HEK293 (cell line): ENCODE data around the gene RINL.

Experiments used
- HOXA7 ChIP-seq: sonication (generic); formaldehyde crosslinking; IDR thresholded peaks from 2 replicates; pipeline ENCODE4 v1.8.1; 2022; ENCODE audit warnings: missing genetic modification reagents, borderline replicate concordance
- IKZF3 ChIP-seq: fragments of 450-650 bp; IDR thresholded peaks from 2 replicates; pipeline ENCODE4 v1.5.0; 2018; ENCODE audit warnings: missing biosample characterization, mild to moderate bottlenecking, missing genetic modification characterization, moderate library complexity
- KLF16 ChIP-seq: fragments of 450-650 bp; formaldehyde crosslinking; IDR thresholded peaks from 2 replicates; pipeline ENCODE4 v1.5.1; 2017; ENCODE audit warnings: missing biosample characterization, missing genetic modification characterization
- KLF9 ChIP-seq: fragments of 450-650 bp; formaldehyde crosslinking; IDR thresholded peaks from 2 replicates; pipeline ENCODE4 v1.5.1; 2016; ENCODE audit warnings: missing biosample characterization, missing genetic modification characterization, low read depth
- MYNN ChIP-seq: fragments of 450-650 bp; formaldehyde crosslinking; IDR thresholded peaks from 2 replicates; pipeline ENCODE4 v1.5.1; 2016; ENCODE audit warnings: missing biosample characterization, missing genetic modification characterization, borderline replicate concordance
- PRDM10 ChIP-seq: fragments of 450-650 bp; formaldehyde crosslinking; IDR thresholded peaks from 2 replicates; pipeline ENCODE4 v1.5.1; 2016; ENCODE audit warnings: missing biosample characterization, missing genetic modification characterization
- PRDM6 ChIP-seq: fragments of 450-650 bp; formaldehyde crosslinking; IDR thresholded peaks from 2 replicates; pipeline ENCODE4 v1.5.1; 2017; ENCODE audit warnings: missing biosample characterization, missing genetic modification characterization
- SCRT2 ChIP-seq: fragments of 450-650 bp; formaldehyde crosslinking; IDR thresholded peaks from 2 replicates; pipeline ENCODE4 v1.5.1; 2016; ENCODE audit warnings: missing biosample characterization, missing genetic modification characterization
- SP7 ChIP-seq: fragments of 450-650 bp; formaldehyde crosslinking; IDR thresholded peaks from 2 replicates; pipeline ENCODE4 v1.5.1; 2016; ENCODE audit warnings: missing biosample characterization, missing genetic modification characterization
- YY2 ChIP-seq: fragments of 450-650 bp; formaldehyde crosslinking; IDR thresholded peaks from 2 replicates; pipeline ENCODE4 v1.5.1; 2016; ENCODE audit warnings: missing biosample characterization, missing genetic modification characterization
- ZBTB26 ChIP-seq: fragments of 450-650 bp; formaldehyde crosslinking; optimal IDR thresholded peaks from 2 replicates; pipeline ENCODE3; 2016; ENCODE audit warnings: missing biosample characterization, mild to moderate bottlenecking, missing genetic modification characterization
- ZBTB44 ChIP-seq: fragments of 450-650 bp; IDR thresholded peaks from 2 replicates; pipeline ENCODE4 v1.5.1; 2018; ENCODE audit warnings: missing biosample characterization, mild to moderate bottlenecking, missing genetic modification characterization
- ZBTB7A ChIP-seq: fragments of 450-650 bp; formaldehyde crosslinking; IDR thresholded peaks from 2 replicates; pipeline ENCODE4 v1.5.1; 2016; ENCODE audit warnings: low read depth, missing biosample characterization, missing genetic modification characterization
- ZFP69B ChIP-seq: fragments of 450-650 bp; formaldehyde crosslinking; IDR thresholded peaks from 2 replicates; pipeline ENCODE4 v1.5.1; 2016; ENCODE audit warnings: missing biosample characterization, missing genetic modification characterization
- ZIC2 ChIP-seq: fragments of 450-650 bp; formaldehyde crosslinking; IDR thresholded peaks from 2 replicates; pipeline ENCODE4 v1.5.1; 2016; ENCODE audit warnings: missing biosample characterization, missing genetic modification characterization
- ZNF112 ChIP-seq: fragments of 450-650 bp; formaldehyde crosslinking; IDR thresholded peaks from 2 replicates; pipeline ENCODE4 v1.5.0; 2017; ENCODE audit warnings: missing biosample characterization, missing genetic modification characterization
- ZNF223 ChIP-seq: fragments of 450-650 bp; formaldehyde crosslinking; IDR thresholded peaks from 2 replicates; pipeline ENCODE4 v1.5.1; 2016; ENCODE audit warnings: missing biosample characterization, missing genetic modification characterization
- ZNF239 ChIP-seq: fragments of 450-650 bp; formaldehyde crosslinking; IDR thresholded peaks from 2 replicates; pipeline ENCODE4 v1.5.1; 2016; ENCODE audit warnings: missing biosample characterization, missing genetic modification characterization
- ZNF24 ChIP-seq: fragments of 450-650 bp; formaldehyde crosslinking; IDR thresholded peaks from 2 replicates; pipeline ENCODE4 v1.5.1; 2016; ENCODE audit warnings: missing biosample characterization, missing genetic modification characterization
- ZNF449 ChIP-seq: fragments of 450-650 bp; formaldehyde crosslinking; IDR thresholded peaks from 2 replicates; pipeline ENCODE4 v1.5.1; 2017; ENCODE audit warnings: missing biosample characterization, mild to moderate bottlenecking, missing genetic modification characterization, moderate library complexity
- ZNF518A ChIP-seq: fragments of 450-650 bp; formaldehyde crosslinking; conservative IDR thresholded peaks from 2 replicates; pipeline ENCODE4 v1.5.1; 2016; ENCODE audit warnings: low read depth, missing biosample characterization, missing genetic modification characterization
- ZNF571 ChIP-seq: fragments of 450-650 bp; formaldehyde crosslinking; IDR thresholded peaks from 2 replicates; pipeline ENCODE4 v1.5.0; 2017; ENCODE audit warnings: missing biosample characterization, missing genetic modification characterization
- ZNF645 ChIP-seq: fragments of 450-650 bp; formaldehyde crosslinking; IDR thresholded peaks from 2 replicates; pipeline ENCODE4; 2016; ENCODE audit warnings: missing biosample characterization, missing genetic modification characterization

Gene RINL

GRCh38 chr19:38899447-38900201 is 21.5 kb upstream of the RINL start, which contains the start of the genes NFKBIB and SIRT2 (continued):
- TF ChIP-seq ZFP69B (tag by site-specific recombination) (peak; percentile 87), MYNN (tag by site-specific recombination) (no peak; the same call in 1 of the 2 replicates), ZNF449 (tag by site-specific recombination) (peak; percentile 99), PRDM6 (no peak), ZBTB26 (tag by site-specific recombination) (peak; percentile 98), ZBTB44 (tag by site-specific recombination) (no peak), KLF16 (tag by site-specific recombination) (peak; percentile 99), ZNF24 (tag by site-specific recombination) (peak; percentile 87), SCRT2 (tag by site-specific recombination) (peak; percentile 100), YY2 (tag by site-specific recombination) (peak; percentile 96), ZNF518A (peak; percentile 63), PRDM10 (tag by site-specific recombination) (peak; percentile 100), SP7 (peak; percentile 79), ZNF112 (tag by site-specific recombination) (no peak), ZNF223 (tag by site-specific recombination) (no peak), IKZF3 (tag by site-specific recombination) (peak; percentile 99), ZNF239 (tag by site-specific recombination) (no peak), ZNF571 (tag by site-specific recombination) (no peak), KLF9 (tag by site-specific recombination) (peak; percentile 100), ZNF645 (tag by site-specific recombination) (no peak), HOXA7 (CRISPR knock-in tag) (peak; percentile 86; the same call in 1 of the 2 replicates), ZIC2 (tag by site-specific recombination) (peak; percentile 98), ZBTB7A (peak; percentile 95)
